ENCODE data around the gene FXR2.

The FXR2 gene

DNA sequence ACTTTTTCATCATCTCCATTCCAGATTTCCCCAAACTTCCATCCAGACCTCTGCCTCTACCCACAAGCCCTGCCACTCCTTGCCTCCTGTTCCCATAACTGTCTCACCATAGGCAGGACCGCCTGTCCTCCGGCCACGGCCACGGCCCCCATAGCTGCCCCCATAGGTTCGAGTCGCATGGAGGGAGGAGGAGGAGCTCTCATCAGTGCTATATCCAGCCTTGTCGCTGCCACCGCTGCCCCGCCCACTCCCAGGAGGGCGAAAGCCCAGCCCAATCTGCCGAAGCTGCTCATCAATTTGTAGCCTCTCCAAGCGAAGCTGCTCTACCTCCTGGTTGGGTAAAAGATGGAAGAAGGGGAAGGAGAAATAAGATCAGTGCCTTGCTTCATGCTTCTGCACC, 21.4 kb downstream of the FXR2 start:
- Histone ChIP-seq H3K27me3 (ENCODE audit: insufficient read depth, low read length) (no peaks in the 10 kb centered on the region), H3K36me3 (ENCODE audit: insufficient read depth, low read length) (peaks cover 87% of the 10 kb centered on the region), H4K20me1 (ENCODE audit: insufficient read depth, low read length) (no peaks in the 10 kb centered on the region), H3K4me2 (ENCODE audit: low read length) (no peak overlapping the region), H3F3A (ENCODE audit: insufficient read depth, low read length) (no peaks in the 10 kb centered on the region), H3K9ac (ENCODE audit: low read length) (no peak overlapping the region), H3K27ac (ENCODE audit: low read depth, low read length, poor library complexity, severe bottlenecking) (no peak overlapping the region), H3K4me3 (ENCODE audit: low read depth, low read length, poor library complexity, severe bottlenecking) (no peak overlapping the region), H3K9me3 (ENCODE audit: low read length) (no peaks in the 10 kb centered on the region), H3K79me2 (ENCODE audit: insufficient read depth, low read length) (no peaks in the 10 kb centered on the region), H3K9me2 (ENCODE audit: low read depth, low read length) (no peaks in the 10 kb centered on the region), H3K4me1 (ENCODE audit: insufficient read depth, low read length, severe bottlenecking) (no peaks in the 10 kb centered on the region), H2AFZ (ENCODE audit: low read length) (no peak overlapping the region)
- TF ChIP-seq, protein P1, sequence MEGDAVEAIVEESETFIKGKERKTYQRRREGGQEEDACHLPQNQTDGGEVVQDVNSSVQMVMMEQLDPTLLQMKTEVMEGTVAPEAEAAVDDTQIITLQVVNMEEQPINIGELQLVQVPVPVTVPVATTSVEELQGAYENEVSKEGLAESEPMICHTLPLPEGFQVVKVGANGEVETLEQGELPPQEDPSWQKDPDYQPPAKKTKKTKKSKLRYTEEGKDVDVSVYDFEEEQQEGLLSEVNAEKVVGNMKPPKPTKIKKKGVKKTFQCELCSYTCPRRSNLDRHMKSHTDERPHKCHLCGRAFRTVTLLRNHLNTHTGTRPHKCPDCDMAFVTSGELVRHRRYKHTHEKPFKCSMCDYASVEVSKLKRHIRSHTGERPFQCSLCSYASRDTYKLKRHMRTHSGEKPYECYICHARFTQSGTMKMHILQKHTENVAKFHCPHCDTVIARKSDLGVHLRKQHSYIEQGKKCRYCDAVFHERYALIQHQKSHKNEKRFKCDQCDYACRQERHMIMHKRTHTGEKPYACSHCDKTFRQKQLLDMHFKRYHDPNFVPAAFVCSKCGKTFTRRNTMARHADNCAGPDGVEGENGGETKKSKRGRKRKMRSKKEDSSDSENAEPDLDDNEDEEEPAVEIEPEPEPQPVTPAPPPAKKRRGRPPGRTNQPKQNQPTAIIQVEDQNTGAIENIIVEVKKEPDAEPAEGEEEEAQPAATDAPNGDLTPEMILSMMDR (IDR thresholded peaks at IDR 0.05; ENCODE audit: low read length): no peak
- TF ChIP-seq EZH2 (IDR thresholded peaks at IDR 0.05; ENCODE audit: borderline replicate concordance, low read length): no peak

DNA sequence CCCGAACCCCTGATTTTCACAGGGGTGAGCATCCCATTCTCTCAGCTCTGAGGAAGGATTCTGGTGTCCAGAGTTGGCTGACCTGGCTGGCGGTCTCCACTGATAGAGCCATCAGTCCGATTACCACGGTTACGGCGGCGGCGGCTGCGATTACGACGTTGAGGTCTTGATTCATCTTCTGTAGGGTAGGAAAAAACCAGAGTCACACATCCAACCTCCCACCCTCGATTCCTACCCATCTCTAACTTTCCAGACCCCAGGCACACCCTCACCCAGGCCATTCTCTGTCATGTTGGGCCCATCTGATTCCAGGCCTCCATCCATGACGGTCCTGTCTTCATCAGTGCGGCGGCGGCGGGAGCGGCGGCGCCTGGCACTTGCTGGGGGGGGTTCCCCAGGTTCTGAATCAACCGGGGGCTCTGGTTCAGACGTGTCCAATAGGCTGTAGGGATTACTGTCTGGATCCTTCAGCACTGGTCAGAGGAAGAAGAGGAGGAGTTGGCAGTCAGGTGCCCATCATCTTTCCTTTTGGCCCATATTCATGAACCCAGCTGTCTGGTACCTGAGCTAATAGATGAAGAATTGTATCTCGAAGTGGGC, 22.2 kb downstream of the FXR2 start:
- H3K27me3 ChIP-seq (ENCODE audit: insufficient read depth, low read length): no peaks in the 10 kb centered on the region
- H3K4me2 ChIP-seq (ENCODE audit: low read length): no peak overlapping the region
- H3K27ac ChIP-seq (ENCODE audit: low read depth, low read length, poor library complexity, severe bottlenecking): no peak overlapping the region
- H3K79me2 ChIP-seq (ENCODE audit: insufficient read depth, low read length): no peaks in the 10 kb centered on the region
- TF ChIP-seq EZH2 (IDR thresholded peaks at IDR 0.05; ENCODE audit: borderline replicate concordance, low read length): no peak
- TF ChIP-seq, protein P1 (IDR thresholded peaks at IDR 0.05; ENCODE audit: low read length): no peak
- no peaks in the 10 kb centered on the region for H3F3A ChIP-seq (ENCODE audit: insufficient read depth, low read length)
- H4K20me1 ChIP-seq (ENCODE audit: insufficient read depth, low read length): no peaks in the 10 kb centered on the region
- no peaks in the 10 kb centered on the region for H3K9me2 ChIP-seq (ENCODE audit: low read depth, low read length)
- H3K36me3 ChIP-seq (ENCODE audit: insufficient read depth, low read length): peaks cover 94% of the 10 kb centered on the region
- H3K4me1 ChIP-seq (ENCODE audit: insufficient read depth, low read length, severe bottlenecking): no peaks in the 10 kb centered on the region
- no peak overlapping the region for H3K9ac ChIP-seq (ENCODE audit: low read length)
- H2AFZ ChIP-seq (ENCODE audit: low read length): no peak overlapping the region
- H3K4me3 ChIP-seq (ENCODE audit: low read depth, low read length, poor library complexity, severe bottlenecking): no peak overlapping the region
- no peaks in the 10 kb centered on the region for H3K9me3 ChIP-seq (ENCODE audit: low read length)

DNA sequence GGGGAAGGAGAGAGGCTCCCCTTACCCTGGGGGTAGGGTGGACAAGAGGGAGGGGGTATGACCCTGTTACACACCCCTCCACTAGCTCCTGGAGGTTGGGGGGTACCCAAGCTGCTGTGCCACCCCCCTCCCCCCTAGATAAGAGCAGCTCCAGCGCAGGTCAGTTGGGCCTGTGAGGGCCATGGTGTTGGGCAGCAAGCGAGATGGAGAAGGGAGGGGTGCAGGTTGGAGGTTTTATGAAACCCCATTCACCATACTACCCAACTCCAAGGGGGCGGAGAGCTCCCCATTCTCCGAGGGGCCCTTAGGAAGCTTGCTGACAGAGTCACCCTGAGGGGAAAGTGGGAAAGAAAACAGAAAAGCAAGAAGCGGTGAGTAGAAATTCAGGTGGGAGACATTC, 23.1 kb downstream of the FXR2 start:
- peaks cover 91% of the 10 kb centered on the region for H3K36me3 ChIP-seq (ENCODE audit: insufficient read depth, low read length)
- TF ChIP-seq EZH2 (IDR thresholded peaks at IDR 0.05; ENCODE audit: borderline replicate concordance, low read length): no peak
- TF ChIP-seq, protein P1 (IDR thresholded peaks at IDR 0.05; ENCODE audit: low read length): no peak
- H3K9me2 ChIP-seq (ENCODE audit: low read depth, low read length): no peaks in the 10 kb centered on the region
- no peak overlapping the region for H3K4me2 ChIP-seq (ENCODE audit: low read length)
- no peaks in the 10 kb centered on the region for H4K20me1 ChIP-seq (ENCODE audit: insufficient read depth, low read length)
- H3K27me3 ChIP-seq (ENCODE audit: insufficient read depth, low read length): no peaks in the 10 kb centered on the region
- H3K9me3 ChIP-seq (ENCODE audit: low read length): no peaks in the 10 kb centered on the region
- no peak overlapping the region for H3K27ac ChIP-seq (ENCODE audit: low read depth, low read length, poor library complexity, severe bottlenecking)
- H3K79me2 ChIP-seq (ENCODE audit: insufficient read depth, low read length): no peaks in the 10 kb centered on the region
- no peak overlapping the region for H3K4me3 ChIP-seq (ENCODE audit: low read depth, low read length, poor library complexity, severe bottlenecking)
- no peak overlapping the region for H2AFZ ChIP-seq (ENCODE audit: low read length)
- H3F3A ChIP-seq (ENCODE audit: insufficient read depth, low read length): no peaks in the 10 kb centered on the region
- no peak overlapping the region for H3K9ac ChIP-seq (ENCODE audit: low read length)
- H3K4me1 ChIP-seq (ENCODE audit: insufficient read depth, low read length, severe bottlenecking): no peaks in the 10 kb centered on the region
